HEK293 (cell line): ENCODE results near the gene FRAT2.

ENCODE experiments used
- EGR2 ChIP-seq: fragments of 450-650 bp; formaldehyde crosslinking; IDR thresholded peaks from 2 replicates; pipeline ENCODE4 v1.5.1; 2016; ENCODE audit warnings: low read depth, missing biosample characterization, missing genetic modification characterization
- GLI2 ChIP-seq: fragments of 450-650 bp; formaldehyde crosslinking; IDR thresholded peaks from 2 replicates; pipeline ENCODE4; 2017; ENCODE audit warnings: missing biosample characterization, missing genetic modification characterization, low read depth, borderline replicate concordance
- GLI4 ChIP-seq: fragments of 450-650 bp; formaldehyde crosslinking; IDR thresholded peaks from 2 replicates; pipeline ENCODE4 v1.5.1; 2016; ENCODE audit warnings: missing biosample characterization, missing genetic modification characterization
- ZBTB17 ChIP-seq: fragments of 450-650 bp; formaldehyde crosslinking; IDR thresholded peaks from 2 replicates; pipeline ENCODE4 v1.5.1; 2016; ENCODE audit warnings: missing biosample characterization, missing genetic modification characterization
- ZBTB48 ChIP-seq: fragments of 450-650 bp; formaldehyde crosslinking; IDR thresholded peaks from 2 replicates; pipeline ENCODE4 v1.5.1; 2016; ENCODE audit warnings: missing biosample characterization, missing genetic modification characterization
- ZFP69B ChIP-seq: fragments of 450-650 bp; formaldehyde crosslinking; IDR thresholded peaks from 2 replicates; pipeline ENCODE4 v1.5.1; 2016; ENCODE audit warnings: missing biosample characterization, missing genetic modification characterization
- ZNF184 ChIP-seq: fragments of 450-650 bp; IDR thresholded peaks from 2 replicates; pipeline ENCODE4 v1.5.1; 2018; ENCODE audit warnings: missing biosample characterization, mild to moderate bottlenecking, missing genetic modification characterization
- ZNF248 ChIP-seq: fragments of 450-650 bp; formaldehyde crosslinking; IDR thresholded peaks from 2 replicates; pipeline ENCODE4 v1.5.1; 2017; ENCODE audit warnings: missing biosample characterization, missing genetic modification characterization
- ZNF266 ChIP-seq: fragments of 450-650 bp; formaldehyde crosslinking; IDR thresholded peaks from 2 replicates; pipeline ENCODE4 v1.5.1; 2016; ENCODE audit warnings: missing biosample characterization, missing genetic modification characterization, low read depth
- ZNF394 ChIP-seq: fragments of 450-650 bp; formaldehyde crosslinking; IDR thresholded peaks from 2 replicates; pipeline ENCODE4 v1.5.1; 2016; ENCODE audit warnings: missing biosample characterization, missing genetic modification characterization, mild to moderate bottlenecking, moderate library complexity, borderline replicate concordance
- ZNF426 ChIP-seq: fragments of 450-650 bp; formaldehyde crosslinking; IDR thresholded peaks from 2 replicates; pipeline ENCODE4 v1.5.1; 2017; ENCODE audit warnings: missing biosample characterization, missing genetic modification characterization, mild to moderate bottlenecking, inconsistent platforms, moderate library complexity
- ZNF510 ChIP-seq: fragments of 450-650 bp; formaldehyde crosslinking; IDR thresholded peaks from 2 replicates; pipeline ENCODE4 v1.5.1; 2018; ENCODE audit warnings: mild to moderate bottlenecking, missing genetic modification characterization, missing biosample characterization; ENCODE audit not compliant: insufficient replicate concordance
- ZNF585B ChIP-seq: fragments of 450-650 bp; formaldehyde crosslinking; IDR thresholded peaks from 2 replicates; pipeline ENCODE4 v1.5.1; 2016; ENCODE audit warnings: missing biosample characterization, missing genetic modification characterization
- ZNF624 ChIP-seq: fragments of 450-650 bp; formaldehyde crosslinking; IDR thresholded peaks from 2 replicates; pipeline ENCODE4 v1.5.1; 2017; ENCODE audit warnings: missing biosample characterization, missing genetic modification characterization
- ZNF747 ChIP-seq: fragments of 450-650 bp; formaldehyde crosslinking; IDR thresholded peaks from 2 replicates; pipeline ENCODE4 v1.5.1; 2016; ENCODE audit warnings: missing biosample characterization, missing genetic modification characterization
- ZNF837 ChIP-seq: fragments of 450-650 bp; formaldehyde crosslinking; IDR thresholded peaks from 2 replicates; pipeline ENCODE4 v1.5.1; 2016; ENCODE audit warnings: missing biosample characterization, missing genetic modification characterization
- ZSCAN30 ChIP-seq: fragments of 450-650 bp; IDR thresholded peaks from 2 replicates; pipeline ENCODE4 v1.5.1; 2018; ENCODE audit warnings: missing biosample characterization, mild to moderate bottlenecking, missing genetic modification characterization, moderate library complexity
- TF ChIP-seq, protein P1 (sequence below): fragments of 450-650 bp; formaldehyde crosslinking; IDR thresholded peaks from 2 replicates; pipeline ENCODE4 v1.5.1; 2017; ENCODE audit warnings: missing biosample characterization, missing genetic modification characterization
- TF ChIP-seq, protein P2 (sequence below): fragments of 450-650 bp; formaldehyde crosslinking; IDR thresholded peaks from 2 replicates; pipeline ENCODE4 v1.5.1; 2016; ENCODE audit warnings: missing biosample characterization, missing genetic modification characterization
- TF ChIP-seq, protein P3 (sequence below): fragments of 450-650 bp; formaldehyde crosslinking; conservative IDR thresholded peaks from 2 replicates; pipeline ENCODE4 v1.5.1; 2016; ENCODE audit warnings: low read depth, missing biosample characterization, missing genetic modification characterization
- TF ChIP-seq, protein P4 (sequence below): fragments of 450-650 bp; formaldehyde crosslinking; IDR thresholded peaks from 2 replicates; pipeline ENCODE4 v1.5.1; 2016; ENCODE audit warnings: missing biosample characterization, missing genetic modification characterization
- TF ChIP-seq, protein P5 (sequence below): IDR thresholded peaks from 2 replicates; pipeline ENCODE4 v1.6.1; 2011; ENCODE audit warnings: mild to moderate bottlenecking, low read depth, low read length, borderline replicate concordance
- TF ChIP-seq, protein P6 (sequence below): fragments of 450-650 bp; formaldehyde crosslinking; IDR thresholded peaks from 2 replicates; pipeline ENCODE4 v1.5.1; 2016; ENCODE audit warnings: missing biosample characterization, missing genetic modification characterization
- TF ChIP-seq, protein P7 (sequence below): sonication (generic); formaldehyde crosslinking; IDR thresholded peaks from 2 replicates; pipeline ENCODE4 v1.8.1; 2022; ENCODE audit warnings: mild to moderate bottlenecking, moderate library complexity, missing genetic modification reagents

FRAT2 gene

DNA sequence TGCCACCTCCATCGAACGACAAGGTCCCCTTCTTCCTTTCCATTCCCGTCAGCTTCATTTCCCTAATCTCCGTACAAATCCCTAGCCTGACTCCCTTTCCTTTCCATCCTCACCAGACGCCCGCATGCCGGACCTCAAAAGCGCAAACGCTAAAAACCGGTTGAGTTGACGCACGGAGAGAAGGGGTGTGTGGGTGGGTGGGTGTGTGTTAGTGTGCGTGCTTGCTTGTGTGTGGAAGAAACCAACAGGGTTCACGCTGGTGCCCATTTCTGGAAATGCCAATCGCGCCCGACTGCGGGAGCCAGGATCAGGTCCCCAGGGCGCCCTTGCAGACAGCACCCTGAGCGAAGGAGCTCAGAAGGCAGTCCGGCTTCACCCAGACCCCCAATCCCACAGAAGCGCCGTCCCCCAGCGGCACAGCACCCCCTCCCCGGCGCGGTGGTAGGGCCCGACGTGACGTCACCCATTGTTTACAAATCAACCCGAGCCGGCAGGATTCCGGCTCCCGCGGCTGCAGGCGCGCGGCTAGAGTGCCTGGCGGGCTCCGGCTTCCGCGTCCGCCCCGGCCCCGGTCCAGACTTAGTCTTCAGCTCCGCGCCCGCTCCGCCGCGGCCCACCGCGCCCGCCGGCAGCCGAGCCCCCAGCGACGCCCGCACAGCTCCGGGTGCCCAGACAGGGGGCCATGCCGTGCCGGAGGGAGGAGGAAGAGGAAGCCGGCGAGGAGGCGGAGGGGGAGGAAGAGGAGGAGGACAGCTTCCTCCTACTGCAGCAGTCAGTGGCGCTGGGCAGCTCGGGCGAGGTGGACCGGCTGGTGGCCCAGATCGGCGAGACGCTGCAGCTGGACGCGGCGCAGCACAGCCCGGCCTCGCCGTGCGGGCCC is 15.5 kb downstream of the FRAT2 start, which contains the start of gene FRAT1 (continued):
- TF ChIP-seq, protein P1, sequence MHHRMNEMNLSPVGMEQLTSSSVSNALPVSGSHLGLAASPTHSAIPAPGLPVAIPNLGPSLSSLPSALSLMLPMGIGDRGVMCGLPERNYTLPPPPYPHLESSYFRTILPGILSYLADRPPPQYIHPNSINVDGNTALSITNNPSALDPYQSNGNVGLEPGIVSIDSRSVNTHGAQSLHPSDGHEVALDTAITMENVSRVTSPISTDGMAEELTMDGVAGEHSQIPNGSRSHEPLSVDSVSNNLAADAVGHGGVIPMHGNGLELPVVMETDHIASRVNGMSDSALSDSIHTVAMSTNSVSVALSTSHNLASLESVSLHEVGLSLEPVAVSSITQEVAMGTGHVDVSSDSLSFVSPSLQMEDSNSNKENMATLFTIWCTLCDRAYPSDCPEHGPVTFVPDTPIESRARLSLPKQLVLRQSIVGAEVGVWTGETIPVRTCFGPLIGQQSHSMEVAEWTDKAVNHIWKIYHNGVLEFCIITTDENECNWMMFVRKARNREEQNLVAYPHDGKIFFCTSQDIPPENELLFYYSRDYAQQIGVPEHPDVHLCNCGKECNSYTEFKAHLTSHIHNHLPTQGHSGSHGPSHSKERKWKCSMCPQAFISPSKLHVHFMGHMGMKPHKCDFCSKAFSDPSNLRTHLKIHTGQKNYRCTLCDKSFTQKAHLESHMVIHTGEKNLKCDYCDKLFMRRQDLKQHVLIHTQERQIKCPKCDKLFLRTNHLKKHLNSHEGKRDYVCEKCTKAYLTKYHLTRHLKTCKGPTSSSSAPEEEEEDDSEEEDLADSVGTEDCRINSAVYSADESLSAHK = no peak
- TF ChIP-seq ZNF747 (tag by site-specific recombination) (no peak), EGR2 (tag by site-specific recombination) (peak; percentile 72), ZNF248 (tag by site-specific recombination) (no peak), ZNF837 (tag by site-specific recombination) (no peak), ZNF624 (tag by site-specific recombination) (no peak), ZSCAN30 (tag by site-specific recombination) (peak; percentile 94; the same call in 1 of the 2 replicates), ZNF184 (tag by site-specific recombination) (no peak), ZBTB48 (tag by site-specific recombination) (no peak), ZNF585B (tag by site-specific recombination) (no peak), ZNF426 (tag by site-specific recombination) (no peak), GLI2 (tag by site-specific recombination) (no peak), ZFP69B (tag by site-specific recombination) (peak; percentile 81; the same call in 1 of the 2 replicates), GLI4 (tag by site-specific recombination) (no peak), ZNF510 (tag by site-specific recombination) (no peak), ZNF266 (no peak), ZBTB17 (peak; percentile 95), ZNF394 (tag by site-specific recombination) (peak; percentile 76)
- TF ChIP-seq, protein P2, sequence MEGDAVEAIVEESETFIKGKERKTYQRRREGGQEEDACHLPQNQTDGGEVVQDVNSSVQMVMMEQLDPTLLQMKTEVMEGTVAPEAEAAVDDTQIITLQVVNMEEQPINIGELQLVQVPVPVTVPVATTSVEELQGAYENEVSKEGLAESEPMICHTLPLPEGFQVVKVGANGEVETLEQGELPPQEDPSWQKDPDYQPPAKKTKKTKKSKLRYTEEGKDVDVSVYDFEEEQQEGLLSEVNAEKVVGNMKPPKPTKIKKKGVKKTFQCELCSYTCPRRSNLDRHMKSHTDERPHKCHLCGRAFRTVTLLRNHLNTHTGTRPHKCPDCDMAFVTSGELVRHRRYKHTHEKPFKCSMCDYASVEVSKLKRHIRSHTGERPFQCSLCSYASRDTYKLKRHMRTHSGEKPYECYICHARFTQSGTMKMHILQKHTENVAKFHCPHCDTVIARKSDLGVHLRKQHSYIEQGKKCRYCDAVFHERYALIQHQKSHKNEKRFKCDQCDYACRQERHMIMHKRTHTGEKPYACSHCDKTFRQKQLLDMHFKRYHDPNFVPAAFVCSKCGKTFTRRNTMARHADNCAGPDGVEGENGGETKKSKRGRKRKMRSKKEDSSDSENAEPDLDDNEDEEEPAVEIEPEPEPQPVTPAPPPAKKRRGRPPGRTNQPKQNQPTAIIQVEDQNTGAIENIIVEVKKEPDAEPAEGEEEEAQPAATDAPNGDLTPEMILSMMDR (tag by site-specific recombination) = no peak
- TF ChIP-seq, protein P3, sequence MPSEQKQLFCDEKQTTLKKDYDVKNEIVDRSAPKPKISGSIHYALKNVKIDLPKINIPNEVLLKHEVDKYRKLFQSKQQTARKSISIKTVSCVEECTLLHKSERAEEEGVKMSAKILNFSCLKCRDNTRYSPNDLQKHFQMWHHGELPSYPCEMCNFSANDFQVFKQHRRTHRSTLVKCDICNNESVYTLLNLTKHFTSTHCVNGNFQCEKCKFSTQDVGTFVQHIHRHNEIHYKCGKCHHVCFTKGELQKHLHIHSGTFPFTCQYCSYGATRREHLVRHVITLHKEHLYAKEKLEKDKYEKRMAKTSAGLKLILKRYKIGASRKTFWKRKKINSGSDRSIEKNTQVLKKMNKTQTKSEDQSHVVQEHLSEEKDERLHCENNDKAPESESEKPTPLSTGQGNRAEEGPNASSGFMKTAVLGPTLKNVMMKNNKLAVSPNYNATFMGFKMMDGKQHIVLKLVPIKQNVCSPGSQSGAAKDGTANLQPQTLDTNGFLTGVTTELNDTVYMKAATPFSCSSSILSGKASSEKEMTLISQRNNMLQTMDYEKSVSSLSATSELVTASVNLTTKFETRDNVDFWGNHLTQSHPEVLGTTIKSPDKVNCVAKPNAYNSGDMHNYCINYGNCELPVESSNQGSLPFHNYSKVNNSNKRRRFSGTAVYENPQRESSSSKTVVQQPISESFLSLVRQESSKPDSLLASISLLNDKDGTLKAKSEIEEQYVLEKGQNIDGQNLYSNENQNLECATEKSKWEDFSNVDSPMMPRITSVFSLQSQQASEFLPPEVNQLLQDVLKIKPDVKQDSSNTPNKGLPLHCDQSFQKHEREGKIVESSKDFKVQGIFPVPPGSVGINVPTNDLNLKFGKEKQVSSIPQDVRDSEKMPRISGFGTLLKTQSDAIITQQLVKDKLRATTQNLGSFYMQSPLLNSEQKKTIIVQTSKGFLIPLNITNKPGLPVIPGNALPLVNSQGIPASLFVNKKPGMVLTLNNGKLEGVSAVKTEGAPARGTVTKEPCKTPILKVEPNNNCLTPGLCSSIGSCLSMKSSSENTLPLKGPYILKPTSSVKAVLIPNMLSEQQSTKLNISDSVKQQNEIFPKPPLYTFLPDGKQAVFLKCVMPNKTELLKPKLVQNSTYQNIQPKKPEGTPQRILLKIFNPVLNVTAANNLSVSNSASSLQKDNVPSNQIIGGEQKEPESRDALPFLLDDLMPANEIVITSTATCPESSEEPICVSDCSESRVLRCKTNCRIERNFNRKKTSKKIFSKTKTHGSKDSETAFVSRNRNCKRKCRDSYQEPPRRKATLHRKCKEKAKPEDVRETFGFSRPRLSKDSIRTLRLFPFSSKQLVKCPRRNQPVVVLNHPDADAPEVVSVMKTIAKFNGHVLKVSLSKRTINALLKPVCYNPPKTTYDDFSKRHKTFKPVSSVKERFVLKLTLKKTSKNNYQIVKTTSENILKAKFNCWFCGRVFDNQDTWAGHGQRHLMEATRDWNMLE = 0 out of 2 replicates have a peak, but pooled peaks have one; percentile 23
- TF ChIP-seq, protein P4, sequence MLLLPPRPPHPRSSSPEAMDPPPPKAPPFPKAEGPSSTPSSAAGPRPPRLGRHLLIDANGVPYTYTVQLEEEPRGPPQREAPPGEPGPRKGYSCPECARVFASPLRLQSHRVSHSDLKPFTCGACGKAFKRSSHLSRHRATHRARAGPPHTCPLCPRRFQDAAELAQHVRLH (tag by site-specific recombination) = peak; percentile 88
- TF ChIP-seq, protein P5, sequence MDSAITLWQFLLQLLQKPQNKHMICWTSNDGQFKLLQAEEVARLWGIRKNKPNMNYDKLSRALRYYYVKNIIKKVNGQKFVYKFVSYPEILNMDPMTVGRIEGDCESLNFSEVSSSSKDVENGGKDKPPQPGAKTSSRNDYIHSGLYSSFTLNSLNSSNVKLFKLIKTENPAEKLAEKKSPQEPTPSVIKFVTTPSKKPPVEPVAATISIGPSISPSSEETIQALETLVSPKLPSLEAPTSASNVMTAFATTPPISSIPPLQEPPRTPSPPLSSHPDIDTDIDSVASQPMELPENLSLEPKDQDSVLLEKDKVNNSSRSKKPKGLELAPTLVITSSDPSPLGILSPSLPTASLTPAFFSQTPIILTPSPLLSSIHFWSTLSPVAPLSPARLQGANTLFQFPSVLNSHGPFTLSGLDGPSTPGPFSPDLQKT = no peak
- TF ChIP-seq, protein P6, sequence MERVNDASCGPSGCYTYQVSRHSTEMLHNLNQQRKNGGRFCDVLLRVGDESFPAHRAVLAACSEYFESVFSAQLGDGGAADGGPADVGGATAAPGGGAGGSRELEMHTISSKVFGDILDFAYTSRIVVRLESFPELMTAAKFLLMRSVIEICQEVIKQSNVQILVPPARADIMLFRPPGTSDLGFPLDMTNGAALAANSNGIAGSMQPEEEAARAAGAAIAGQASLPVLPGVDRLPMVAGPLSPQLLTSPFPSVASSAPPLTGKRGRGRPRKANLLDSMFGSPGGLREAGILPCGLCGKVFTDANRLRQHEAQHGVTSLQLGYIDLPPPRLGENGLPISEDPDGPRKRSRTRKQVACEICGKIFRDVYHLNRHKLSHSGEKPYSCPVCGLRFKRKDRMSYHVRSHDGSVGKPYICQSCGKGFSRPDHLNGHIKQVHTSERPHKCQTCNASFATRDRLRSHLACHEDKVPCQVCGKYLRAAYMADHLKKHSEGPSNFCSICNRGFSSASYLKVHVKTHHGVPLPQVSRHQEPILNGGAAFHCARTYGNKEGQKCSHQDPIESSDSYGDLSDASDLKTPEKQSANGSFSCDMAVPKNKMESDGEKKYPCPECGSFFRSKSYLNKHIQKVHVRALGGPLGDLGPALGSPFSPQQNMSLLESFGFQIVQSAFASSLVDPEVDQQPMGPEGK = peak; percentile 82
- TF ChIP-seq, protein P7, sequence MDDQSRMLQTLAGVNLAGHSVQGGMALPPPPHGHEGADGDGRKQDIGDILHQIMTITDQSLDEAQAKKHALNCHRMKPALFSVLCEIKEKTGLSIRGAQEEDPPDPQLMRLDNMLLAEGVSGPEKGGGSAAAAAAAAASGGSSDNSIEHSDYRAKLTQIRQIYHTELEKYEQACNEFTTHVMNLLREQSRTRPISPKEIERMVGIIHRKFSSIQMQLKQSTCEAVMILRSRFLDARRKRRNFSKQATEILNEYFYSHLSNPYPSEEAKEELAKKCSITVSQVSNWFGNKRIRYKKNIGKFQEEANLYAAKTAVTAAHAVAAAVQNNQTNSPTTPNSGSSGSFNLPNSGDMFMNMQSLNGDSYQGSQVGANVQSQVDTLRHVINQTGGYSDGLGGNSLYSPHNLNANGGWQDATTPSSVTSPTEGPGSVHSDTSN = peak; percentile 72; the same call in 1 of the 2 replicates
